Astrocyte (in vitro differentiated cells and primary cell): Measurements from ENCODE around the gene SUGCT.

Source experiments
- EZH2 ChIP-seq: IDR thresholded peaks from 2 replicates; pipeline ENCODE4 v1.6.1; 2012; ENCODE audit warnings: mild to moderate bottlenecking, low read length, inconsistent platforms; ENCODE audit not compliant: insufficient read depth
- TF ChIP-seq, protein P1 (sequence below): IDR thresholded peaks from 2 replicates; pipeline ENCODE4 v1.5.1; 2011; ENCODE audit warnings: low read depth, mild to moderate bottlenecking, inconsistent platforms, low read length, moderate library complexity; ENCODE audit not compliant: insufficient read depth

DNA sequence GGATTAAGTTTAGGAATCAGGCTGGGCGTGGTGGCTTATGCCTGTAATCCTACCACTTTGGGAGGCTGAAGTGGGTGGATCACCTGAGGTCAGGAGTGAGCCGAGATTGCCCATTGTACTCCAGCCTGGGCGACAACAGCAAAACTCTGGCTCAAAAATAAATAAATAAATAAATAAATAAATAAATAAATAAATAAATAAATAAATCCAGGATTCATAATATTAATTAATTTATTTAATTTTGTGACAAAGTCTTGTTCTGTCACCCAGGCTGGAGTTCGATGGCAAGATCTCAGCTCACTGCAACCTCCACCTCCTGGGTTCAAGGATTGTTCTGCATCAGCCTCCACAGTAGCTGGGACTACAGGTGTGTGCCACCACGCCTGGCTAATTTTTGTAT is 4.2 kb downstream of the SUGCT start:
- TF ChIP-seq, protein P1, sequence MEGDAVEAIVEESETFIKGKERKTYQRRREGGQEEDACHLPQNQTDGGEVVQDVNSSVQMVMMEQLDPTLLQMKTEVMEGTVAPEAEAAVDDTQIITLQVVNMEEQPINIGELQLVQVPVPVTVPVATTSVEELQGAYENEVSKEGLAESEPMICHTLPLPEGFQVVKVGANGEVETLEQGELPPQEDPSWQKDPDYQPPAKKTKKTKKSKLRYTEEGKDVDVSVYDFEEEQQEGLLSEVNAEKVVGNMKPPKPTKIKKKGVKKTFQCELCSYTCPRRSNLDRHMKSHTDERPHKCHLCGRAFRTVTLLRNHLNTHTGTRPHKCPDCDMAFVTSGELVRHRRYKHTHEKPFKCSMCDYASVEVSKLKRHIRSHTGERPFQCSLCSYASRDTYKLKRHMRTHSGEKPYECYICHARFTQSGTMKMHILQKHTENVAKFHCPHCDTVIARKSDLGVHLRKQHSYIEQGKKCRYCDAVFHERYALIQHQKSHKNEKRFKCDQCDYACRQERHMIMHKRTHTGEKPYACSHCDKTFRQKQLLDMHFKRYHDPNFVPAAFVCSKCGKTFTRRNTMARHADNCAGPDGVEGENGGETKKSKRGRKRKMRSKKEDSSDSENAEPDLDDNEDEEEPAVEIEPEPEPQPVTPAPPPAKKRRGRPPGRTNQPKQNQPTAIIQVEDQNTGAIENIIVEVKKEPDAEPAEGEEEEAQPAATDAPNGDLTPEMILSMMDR = no peak
- no peak for TF ChIP-seq EZH2
